Measurements from ENCODE around the gene RAE1. TPM values are rescaled to one million over a fixed set of nuclear protein-coding genes. Genes with fewer than 3 reads are reported as not detected.

RAE1 gene
- total and polyA plus RNA-seq, 2 experiments from 2014 or later = 35.4 to 43.3 TPM

DNA sequence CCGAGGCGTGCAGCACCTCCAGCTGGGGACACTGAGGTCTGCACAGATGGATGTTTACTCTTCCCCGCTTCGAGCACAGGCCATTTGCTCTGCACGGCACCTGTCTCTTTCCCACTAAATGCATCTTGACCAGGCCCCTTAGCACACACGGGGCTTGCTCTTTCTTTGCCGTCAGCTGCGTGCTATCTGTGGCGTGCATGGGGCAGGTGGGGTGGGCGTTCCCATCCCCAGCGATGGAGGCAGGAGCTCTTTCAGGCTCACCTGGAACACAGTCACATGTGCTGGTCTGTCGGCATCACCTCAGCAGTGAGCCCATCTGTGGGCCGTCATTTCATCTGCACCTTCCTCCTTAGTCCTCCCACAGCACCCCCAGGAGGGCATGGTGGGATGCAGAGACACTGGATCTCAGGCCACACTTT, 75.2 kb downstream of the RAE1 start:
- no peak overlapping the region for H3K27ac Mint-ChIP-seq
- ATAC-seq = peak; percentile 33

DNA sequence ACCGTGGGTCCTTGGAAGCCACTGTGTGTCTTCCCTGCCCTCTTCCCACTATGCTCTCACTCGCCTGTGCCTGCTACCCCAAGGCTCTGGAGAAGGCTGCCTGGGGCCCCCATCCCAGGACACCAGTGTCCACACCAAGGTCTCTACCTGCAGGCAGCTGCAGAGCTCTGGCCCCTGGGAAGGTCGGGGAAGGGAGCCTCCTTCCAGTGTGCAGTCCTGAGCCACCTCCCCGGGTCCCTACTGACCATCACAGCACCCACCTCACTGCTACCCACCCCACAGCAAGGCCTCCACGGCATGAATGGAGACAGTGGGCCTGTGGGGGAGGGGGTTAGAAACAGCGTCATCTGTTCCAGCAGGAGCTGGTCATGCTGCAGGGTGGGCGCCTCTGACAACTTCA, 75.8 kb downstream of the RAE1 start:
- Histone ChIP-seq H3K4me1 (ENCODE audit: insufficient read depth) (0 out of 2 replicates have a peak, but pooled peaks cover 5% of the 10 kb centered on the region), H3K4me3 (no peak overlapping the region), H3K79me2 (replicated peaks; ENCODE audit: insufficient read depth) (no peaks in the 10 kb centered on the region), H3K4me2 (no peak overlapping the region), H2AFZ (no peak overlapping the region), H3K9me2 (ENCODE audit: insufficient read depth) (no peaks in the 10 kb centered on the region), H3F3A (replicated peaks; ENCODE audit: low read depth) (no peaks in the 10 kb centered on the region), H3K27me3 (ENCODE audit: insufficient read depth) (no peaks in the 10 kb centered on the region), H4K20me1 (replicated peaks; ENCODE audit: insufficient read depth) (no peaks in the 10 kb centered on the region), H3K36me3 (ENCODE audit: insufficient read depth) (no peaks in the 10 kb centered on the region), H3K27ac (ENCODE audit: low read depth) (no peak overlapping the region)
- no peaks in the 10 kb centered on the region for H3K9me3 Mint-ChIP-seq
- no peak for DNase-seq (ENCODE audit: low spot score)
- peaks cover 6% of the 10 kb centered on the region for H3K27me3 Mint-ChIP-seq (ENCODE audit: insufficient read depth, low read depth, poor library complexity)
- no peak overlapping the region for H3K27ac Mint-ChIP-seq
- no peaks in the 10 kb centered on the region for H3K36me3 Mint-ChIP-seq (ENCODE audit: low read depth)
- ATAC-seq = no peak
- no peak for TF ChIP-seq NANOG (IDR thresholded peaks at IDR 0.05; ENCODE audit: borderline replicate concordance)
- TF ChIP-seq, protein P1, sequence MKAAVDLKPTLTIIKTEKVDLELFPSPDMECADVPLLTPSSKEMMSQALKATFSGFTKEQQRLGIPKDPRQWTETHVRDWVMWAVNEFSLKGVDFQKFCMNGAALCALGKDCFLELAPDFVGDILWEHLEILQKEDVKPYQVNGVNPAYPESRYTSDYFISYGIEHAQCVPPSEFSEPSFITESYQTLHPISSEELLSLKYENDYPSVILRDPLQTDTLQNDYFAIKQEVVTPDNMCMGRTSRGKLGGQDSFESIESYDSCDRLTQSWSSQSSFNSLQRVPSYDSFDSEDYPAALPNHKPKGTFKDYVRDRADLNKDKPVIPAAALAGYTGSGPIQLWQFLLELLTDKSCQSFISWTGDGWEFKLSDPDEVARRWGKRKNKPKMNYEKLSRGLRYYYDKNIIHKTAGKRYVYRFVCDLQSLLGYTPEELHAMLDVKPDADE (IDR thresholded peaks at IDR 0.05) = no peak
- TF ChIP-seq CREB1 (CRISPR knock-in tag; IDR thresholded peaks at IDR 0.05; ENCODE audit: low read depth) = no peak
- no peak overlapping the region for H3K4me3 Mint-ChIP-seq
- peaks cover 17% of the 10 kb centered on the region for H3K4me1 Mint-ChIP-seq

More for the DNA sequence above, 75.2 kb downstream of the RAE1 start:
- Histone ChIP-seq H3K36me3 (ENCODE audit: insufficient read depth) (no peaks in the 10 kb centered on the region), H3K4me3 (no peak overlapping the region), H4K20me1 (replicated peaks; ENCODE audit: insufficient read depth) (no peaks in the 10 kb centered on the region), H3K27ac (ENCODE audit: low read depth) (no peak overlapping the region), H3K4me1 (ENCODE audit: insufficient read depth) (0 out of 2 replicates have a peak, but pooled peaks cover 5% of the 10 kb centered on the region), H3F3A (replicated peaks; ENCODE audit: low read depth) (no peaks in the 10 kb centered on the region), H3K9me2 (ENCODE audit: insufficient read depth) (no peaks in the 10 kb centered on the region), H3K27me3 (ENCODE audit: insufficient read depth) (no peaks in the 10 kb centered on the region), H3K4me2 (no peak overlapping the region), H3K79me2 (replicated peaks; ENCODE audit: insufficient read depth) (no peaks in the 10 kb centered on the region), H2AFZ (no peak overlapping the region)
- Mint-ChIP-seq H3K4me1 (peaks cover 17% of the 10 kb centered on the region), H3K36me3 (ENCODE audit: low read depth) (no peaks in the 10 kb centered on the region), H3K9me3 (no peaks in the 10 kb centered on the region), H3K27me3 (ENCODE audit: insufficient read depth, low read depth, poor library complexity) (peaks cover 6% of the 10 kb centered on the region), H3K4me3 (no peak overlapping the region)
- TF ChIP-seq, protein P2, sequence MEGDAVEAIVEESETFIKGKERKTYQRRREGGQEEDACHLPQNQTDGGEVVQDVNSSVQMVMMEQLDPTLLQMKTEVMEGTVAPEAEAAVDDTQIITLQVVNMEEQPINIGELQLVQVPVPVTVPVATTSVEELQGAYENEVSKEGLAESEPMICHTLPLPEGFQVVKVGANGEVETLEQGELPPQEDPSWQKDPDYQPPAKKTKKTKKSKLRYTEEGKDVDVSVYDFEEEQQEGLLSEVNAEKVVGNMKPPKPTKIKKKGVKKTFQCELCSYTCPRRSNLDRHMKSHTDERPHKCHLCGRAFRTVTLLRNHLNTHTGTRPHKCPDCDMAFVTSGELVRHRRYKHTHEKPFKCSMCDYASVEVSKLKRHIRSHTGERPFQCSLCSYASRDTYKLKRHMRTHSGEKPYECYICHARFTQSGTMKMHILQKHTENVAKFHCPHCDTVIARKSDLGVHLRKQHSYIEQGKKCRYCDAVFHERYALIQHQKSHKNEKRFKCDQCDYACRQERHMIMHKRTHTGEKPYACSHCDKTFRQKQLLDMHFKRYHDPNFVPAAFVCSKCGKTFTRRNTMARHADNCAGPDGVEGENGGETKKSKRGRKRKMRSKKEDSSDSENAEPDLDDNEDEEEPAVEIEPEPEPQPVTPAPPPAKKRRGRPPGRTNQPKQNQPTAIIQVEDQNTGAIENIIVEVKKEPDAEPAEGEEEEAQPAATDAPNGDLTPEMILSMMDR (conservative IDR thresholded peaks at IDR 0.05; ENCODE audit: low read depth in 2 of 2) = peak in 1 of 2 experiments; percentile 32; a peak in 2 of 4 replicates
- no peak for TF ChIP-seq STAT1 (IDR thresholded peaks at IDR 0.05; ENCODE audit: unreplicated experiment)
- no peak for DNase-seq (ENCODE audit: low spot score)

DNA sequence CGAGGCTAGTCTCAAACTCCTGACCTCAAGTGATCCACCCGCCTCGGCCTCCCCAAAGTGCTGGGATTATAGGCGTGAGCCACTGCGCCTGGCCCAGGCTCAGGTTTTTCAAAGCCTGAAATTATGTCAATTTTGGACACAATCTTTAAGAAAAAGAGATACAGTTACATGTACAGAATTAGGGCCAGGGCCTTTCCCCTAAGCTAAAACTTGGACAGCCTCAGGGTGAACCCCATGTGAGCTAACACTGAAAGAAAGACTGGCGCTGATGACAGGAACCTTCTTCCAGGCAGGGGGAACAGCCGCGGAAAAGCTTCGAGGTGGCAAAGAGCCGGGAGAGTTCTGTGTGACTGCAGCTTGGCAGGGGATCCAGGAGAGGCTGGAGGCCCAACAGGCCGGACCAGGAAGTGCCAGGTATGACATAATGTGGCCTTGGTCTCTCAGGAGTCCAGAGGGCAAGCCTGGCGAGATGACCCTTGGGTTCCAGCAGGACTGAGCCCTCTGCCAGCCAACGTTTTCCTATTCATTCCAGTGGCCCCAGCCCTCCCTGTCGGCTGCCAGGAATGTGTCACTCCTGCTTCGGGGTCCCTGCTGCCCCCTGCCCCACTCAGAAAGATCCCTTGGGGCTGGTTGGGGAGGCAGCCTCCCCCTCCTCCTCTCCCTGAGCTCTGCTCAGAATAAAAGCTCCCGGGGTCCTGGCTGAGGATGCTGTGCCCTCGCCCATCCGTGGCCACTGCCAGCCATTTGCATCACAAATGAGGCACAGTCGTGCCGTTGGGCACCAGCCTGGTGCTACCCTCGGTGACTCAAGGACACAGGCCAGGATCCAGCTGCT, 77.5 kb downstream of the RAE1 start:
- Mint-ChIP-seq H3K27ac (no peak overlapping the region), H3K27me3 (ENCODE audit: insufficient read depth, low read depth, poor library complexity) (peaks cover 5% of the 10 kb centered on the region), H3K9me3 (no peaks in the 10 kb centered on the region), H3K4me1 (peaks cover 17% of the 10 kb centered on the region), H3K4me3 (no peak overlapping the region), H3K36me3 (ENCODE audit: low read depth) (no peaks in the 10 kb centered on the region)
- Histone ChIP-seq H3K27ac (ENCODE audit: low read depth) (no peak overlapping the region), H3K4me1 (ENCODE audit: insufficient read depth) (0 out of 2 replicates have a peak, but pooled peaks cover 5% of the 10 kb centered on the region), H3F3A (replicated peaks; ENCODE audit: low read depth) (no peaks in the 10 kb centered on the region), H3K79me2 (replicated peaks; ENCODE audit: insufficient read depth) (no peaks in the 10 kb centered on the region), H3K9me2 (ENCODE audit: insufficient read depth) (no peaks in the 10 kb centered on the region), H3K4me2 (no peak overlapping the region), H3K4me3 (no peak overlapping the region), H3K27me3 (ENCODE audit: insufficient read depth) (no peaks in the 10 kb centered on the region), H2AFZ (no peak overlapping the region), H4K20me1 (replicated peaks; ENCODE audit: insufficient read depth) (no peaks in the 10 kb centered on the region), H3K36me3 (ENCODE audit: insufficient read depth) (no peaks in the 10 kb centered on the region)
- ATAC-seq = no peak
- DNase-seq (ENCODE audit: low spot score) = no peak
- TF ChIP-seq POLR2AphosphoS5 (IDR thresholded peaks at IDR 0.05; ENCODE audit: low read depth) = no peak
- no peak for TF ChIP-seq EZH2phosphoT487 (IDR thresholded peaks at IDR 0.05; ENCODE audit: unreplicated experiment)
- TF ChIP-seq, protein P2 (conservative IDR thresholded peaks at IDR 0.05; ENCODE audit: low read depth in 2 of 2) = no peak
- TF ChIP-seq STAT1 (IDR thresholded peaks at IDR 0.05; ENCODE audit: unreplicated experiment) = no peak
- no peak for TF ChIP-seq NANOG (IDR thresholded peaks at IDR 0.05; ENCODE audit: borderline replicate concordance)
- TF ChIP-seq, protein P1 (IDR thresholded peaks at IDR 0.05) = no peak
